Loucy (cell line): ENCODE data around the gene MALRD1.

Experiments
- H2AFZ ChIP-seq: fragments of 200-600 bp; sonication (generic); 2 replicates; pipeline ENCODE4 v1.6.0; 2016; ENCODE audit warnings: antibody characterized with exemption, mild to moderate bottlenecking, low read length, moderate library complexity
- H3F3A ChIP-seq: fragments of 200-600 bp; 2 replicates; pipeline ENCODE4 v1.6.0; 2016; ENCODE audit warnings: antibody characterized with exemption, low read depth, mild to moderate bottlenecking
- H3K27me3 ChIP-seq: fragments of 200-600 bp; sonication (generic); 2 replicates; pipeline ENCODE4 v1.6.1; 2014; ENCODE audit warnings: low read length, mild to moderate bottlenecking; ENCODE audit not compliant: insufficient read depth, poor library complexity, severe bottlenecking
- H3K36me3 ChIP-seq: fragments of 200-600 bp; sonication (generic); 2 replicates; pipeline ENCODE4 v1.6.1; 2016; ENCODE audit warnings: low read length; ENCODE audit not compliant: insufficient read depth
- H3K4me1 ChIP-seq: fragments of 200-600 bp; sonication (generic); 2 replicates; pipeline ENCODE4 v1.5.1; 2014; ENCODE audit warnings: low read length, mild to moderate bottlenecking; ENCODE audit not compliant: insufficient read depth, poor library complexity, severe bottlenecking
- H3K4me2 ChIP-seq: fragments of 200-600 bp; sonication (generic); 2 replicates; pipeline ENCODE4 v1.6.0; 2014; ENCODE audit warnings: antibody characterized with exemption, low read length, low read depth, mild to moderate bottlenecking; ENCODE audit not compliant: poor library complexity, severe bottlenecking
- H3K4me3 ChIP-seq: fragments of 200-600 bp; sonication (generic); 2 replicates; pipeline ENCODE4 v1.5.1; 2014; ENCODE audit warnings: low read length, mild to moderate bottlenecking, mixed read lengths; ENCODE audit not compliant: poor library complexity, severe bottlenecking
- H3K79me2 ChIP-seq: fragments of 200-600 bp; sonication (generic); 2 replicates; pipeline ENCODE4 v1.6.1; 2014; ENCODE audit warnings: low read length; ENCODE audit not compliant: insufficient read depth
- H3K9ac ChIP-seq: fragments of 200-600 bp; sonication (generic); 2 replicates; pipeline ENCODE4 v1.6.0; 2014; ENCODE audit warnings: mild to moderate bottlenecking, low read depth, low read length, moderate library complexity; ENCODE audit not compliant: poor library complexity, severe bottlenecking
- H3K9me2 ChIP-seq: fragments of 200-600 bp; sonication (generic); replicated peaks from 2 replicates; pipeline ENCODE4 v1.6.1; 2016; ENCODE audit warnings: low read depth, low read length, mixed read lengths
- H3K9me3 ChIP-seq: fragments of 200-600 bp; sonication (generic); 2 replicates; pipeline ENCODE4 v1.6.1; 2014; ENCODE audit warnings: mild to moderate bottlenecking, antibody characterized with exemption, low read length, low read depth; ENCODE audit not compliant: insufficient read depth
- H4K20me1 ChIP-seq: fragments of 200-600 bp; sonication (generic); 2 replicates; pipeline ENCODE4 v1.6.0; 2014; ENCODE audit warnings: antibody characterized with exemption, low read length, mild to moderate bottlenecking; ENCODE audit not compliant: insufficient read depth, poor library complexity, severe bottlenecking
- CTCF ChIP-seq: fragments of 200-600 bp; sonication (generic); conservative IDR thresholded peaks from 2 replicates; pipeline ENCODE4 v1.5.1; 2014; ENCODE audit warnings: mild to moderate bottlenecking, antibody characterized with exemption, low read length
- EZH2phosphoT487 ChIP-seq: fragments of 200-600 bp; IDR thresholded peaks from 2 replicates; pipeline ENCODE4 v1.6.1; 2018; ENCODE audit warnings: antibody characterized with exemption, mild to moderate bottlenecking, moderate library complexity, borderline replicate concordance

MALRD1 gene

GRCh38 chr10:19469521-19469920 lies 420.9 kb downstream of the MALRD1 start:
- Histone ChIP-seq H3K4me3 (no peak overlapping the region), H3K9me2 (no peaks in the 10 kb centered on the region), H3K4me2 (no peak overlapping the region), H4K20me1 (no peaks in the 10 kb centered on the region), H2AFZ (no peak overlapping the region), H3F3A (no peaks in the 10 kb centered on the region), H3K9me3 (no peaks in the 10 kb centered on the region), H3K4me1 (no peaks in the 10 kb centered on the region), H3K36me3 (no peaks in the 10 kb centered on the region), H3K27me3 (no peaks in the 10 kb centered on the region), H3K79me2 (no peaks in the 10 kb centered on the region), H3K9ac (no peak overlapping the region)
- no peak for TF ChIP-seq CTCF

GRCh38 chr10:19479854-19480253 lies 431.3 kb downstream of the MALRD1 start:
- Histone ChIP-seq H3K79me2 (no peaks in the 10 kb centered on the region), H3K9ac (no peak overlapping the region), H2AFZ (no peak overlapping the region), H4K20me1 (no peaks in the 10 kb centered on the region), H3K4me1 (no peaks in the 10 kb centered on the region), H3K4me2 (no peak overlapping the region), H3K27me3 (no peaks in the 10 kb centered on the region), H3K36me3 (no peaks in the 10 kb centered on the region), H3K4me3 (no peak overlapping the region), H3F3A (no peaks in the 10 kb centered on the region), H3K9me3 (no peaks in the 10 kb centered on the region), H3K9me2 (no peaks in the 10 kb centered on the region)
- TF ChIP-seq CTCF (no peak), EZH2phosphoT487 (no peak)

- no peaks in the 10 kb centered on the region for H3K27me3 ChIP-seq
- H3K79me2 ChIP-seq: no peaks in the 10 kb centered on the region
- no peaks in the 10 kb centered on the region for H3K4me1 ChIP-seq
- H2AFZ ChIP-seq: no peak overlapping the region
- H3K9ac ChIP-seq: no peak overlapping the region
- TF ChIP-seq EZH2phosphoT487: no peak
- no peak for TF ChIP-seq CTCF
- no peaks in the 10 kb centered on the region for H4K20me1 ChIP-seq
- no peaks in the 10 kb centered on the region for H3K9me2 ChIP-seq
- no peak overlapping the region for H3K4me3 ChIP-seq
- no peaks in the 10 kb centered on the region for H3K36me3 ChIP-seq
- H3F3A ChIP-seq: no peaks in the 10 kb centered on the region
- no peaks in the 10 kb centered on the region for H3K9me3 ChIP-seq
- H3K4me2 ChIP-seq: no peak overlapping the region
Observed at GRCh38 chr10:19480353-19480752, 431.8 kb downstream of the MALRD1 start.
